Ramos (cell line): Measurements from ENCODE around the gene ADGRB2.

Experiments
- in situ Hi-C: fragments of 300-500 bp; cut with MboI; formaldehyde crosslinking; loops from one replicate; pipeline ENCODE4 v1.14.3; 2022; ENCODE audit warnings: low sequenced_read_pairs; ENCODE audit not compliant: unreplicated experiment

The ADGRB2 gene

DNA sequence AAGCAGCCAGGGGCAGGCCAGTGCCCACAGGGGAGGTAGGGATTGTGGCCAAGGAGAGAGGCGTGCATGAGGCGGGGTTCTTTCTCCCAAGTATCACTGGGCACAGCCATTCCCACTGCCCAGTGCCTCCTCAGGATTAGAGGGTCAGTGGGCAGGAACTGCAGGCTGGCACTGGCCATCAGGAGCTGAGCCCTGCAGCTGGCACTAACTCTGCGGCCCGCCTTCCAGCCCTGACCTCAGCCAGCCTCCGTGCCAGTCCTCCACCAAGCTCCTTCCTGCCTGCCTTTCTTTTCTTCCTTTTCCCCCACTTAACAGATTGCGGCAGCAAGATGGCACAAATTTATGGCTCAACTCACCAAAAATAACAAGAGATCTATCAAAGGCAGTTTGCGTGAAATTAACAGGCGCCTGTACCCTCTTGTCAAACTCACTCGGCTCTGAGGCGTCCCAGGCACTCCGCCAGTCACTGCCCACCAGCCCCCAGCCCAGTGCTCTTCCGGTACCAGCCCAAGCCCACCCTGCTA is 11.1 kb downstream of the ADGRB2 start:
- in situ Hi-C loops: no loop called here

DNA sequence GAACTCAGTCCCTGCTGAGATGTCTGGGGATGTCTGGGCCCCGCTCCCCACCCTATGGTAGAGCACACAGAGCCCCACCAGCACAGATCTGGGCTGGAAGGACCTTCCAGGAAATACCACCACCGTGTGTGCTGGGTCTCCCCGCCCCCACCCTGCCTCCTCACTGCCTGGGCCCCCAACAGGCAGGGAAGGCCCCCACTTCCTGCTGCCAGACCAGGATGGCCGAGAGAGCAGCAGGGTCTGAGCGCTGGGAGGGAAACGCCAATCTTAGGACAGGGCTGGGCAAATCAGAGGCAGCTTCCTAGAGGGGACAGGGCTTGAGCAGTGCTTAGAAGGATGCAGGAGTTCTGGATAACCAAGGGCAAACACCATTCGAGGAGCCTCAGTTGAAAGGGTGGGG is 11.9 kb downstream of the ADGRB2 start:
- in situ Hi-C loops: no loop called here

GRCh38 chr1:31751822-31752241 is 12.3 kb downstream of the ADGRB2 start:
- in situ Hi-C loops: no loop called here

GRCh38 chr1:31750858-31751510 is 13.2 kb downstream of the ADGRB2 start:
- in situ Hi-C loops: no loop called here

GRCh38 chr1:31749785-31750735 is 14.1 kb downstream of the ADGRB2 start:
- in situ Hi-C loops: no loop called here

DNA sequence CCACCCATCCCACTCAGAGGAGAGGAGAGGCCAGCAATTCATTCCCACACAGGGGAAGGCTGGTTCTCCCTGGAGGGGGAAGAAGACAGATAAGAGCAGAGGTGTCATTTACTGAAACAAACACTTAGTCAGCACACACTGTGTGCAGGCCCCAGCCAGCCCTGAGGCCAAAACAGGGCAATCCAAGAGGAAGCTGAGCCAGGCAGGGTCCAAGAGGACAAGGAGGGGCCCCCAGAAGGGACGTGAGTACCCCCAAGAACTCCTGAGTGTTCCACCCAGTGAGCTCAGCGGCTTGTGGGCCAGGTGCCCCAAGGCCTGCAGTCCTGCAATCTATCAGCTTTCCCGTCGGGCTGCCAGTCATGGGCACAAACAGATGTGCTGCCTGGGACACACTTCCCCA is 15.8 kb downstream of the ADGRB2 start:
- in situ Hi-C loops: no loop called here

DNA sequence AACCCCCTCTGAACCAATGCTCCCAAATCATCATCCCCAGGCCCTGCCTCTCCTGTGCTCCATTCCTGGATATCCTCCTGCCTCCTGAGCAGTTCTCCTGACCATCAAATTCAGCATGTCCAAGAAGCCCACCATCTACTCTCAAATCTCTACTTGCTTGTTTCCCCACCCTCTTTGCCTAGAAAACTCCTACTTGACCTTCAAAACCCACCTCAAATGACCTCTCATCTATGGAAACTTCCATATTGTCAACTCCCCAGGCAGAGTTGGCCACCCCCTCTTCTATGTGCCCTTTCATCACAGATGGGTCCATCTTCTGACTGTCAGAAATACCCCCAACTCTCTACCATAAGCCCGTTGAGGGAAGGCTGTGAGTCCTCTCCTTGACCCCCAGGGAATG is 16.8 kb downstream of the ADGRB2 start:
- in situ Hi-C loops: no loop called here

GRCh38 chr1:31746687-31747086 is 17.5 kb downstream of the ADGRB2 start:
- in situ Hi-C loops: no loop called here

- in situ Hi-C loops: no loop called here
These were observed 18.0 kb downstream of the ADGRB2 start for GRCh38 chr1:31745946-31746670.

- in situ Hi-C loops: no loop called here
These were observed 18.8 kb downstream of the ADGRB2 start for GRCh38 chr1:31745096-31745945.

- in situ Hi-C loops: no loop called here
These were observed 19.8 kb downstream of the ADGRB2 start for GRCh38 chr1:31744165-31744888.

DNA sequence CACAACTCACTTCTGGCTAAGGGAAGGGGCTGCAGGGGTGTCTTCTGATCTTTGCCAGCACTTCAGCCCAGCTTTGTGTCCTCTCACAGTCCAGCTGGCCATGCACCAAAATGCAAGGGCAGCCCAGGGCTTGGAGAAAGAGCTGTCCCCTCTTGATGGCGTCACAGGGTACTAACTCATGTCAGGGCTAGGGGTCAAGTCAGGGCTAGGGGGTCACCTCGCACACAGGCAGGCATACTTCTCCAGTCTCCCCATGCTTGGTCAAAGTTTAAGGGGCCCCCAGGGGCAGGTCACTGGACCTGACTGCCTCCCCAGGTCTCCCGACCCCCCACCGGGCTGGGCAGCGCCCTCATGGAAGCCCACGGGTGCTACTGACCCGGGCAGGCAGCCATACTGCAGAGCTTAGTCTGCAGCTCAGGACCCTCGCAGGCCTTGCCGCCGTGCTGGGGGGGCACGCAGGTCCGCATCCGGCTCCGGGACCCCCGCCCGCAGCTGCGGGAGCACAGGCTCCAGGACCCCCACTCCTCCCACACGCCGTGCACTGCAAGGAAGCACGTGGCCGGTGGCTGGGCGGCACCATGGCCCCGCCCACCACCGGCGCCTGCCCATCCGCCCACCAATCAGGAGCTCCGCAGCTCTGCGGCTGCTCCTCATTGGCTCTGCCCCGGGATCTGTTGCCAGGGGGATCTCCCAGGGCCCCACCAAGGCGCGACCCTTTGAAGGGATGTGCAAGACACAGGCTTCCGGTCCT is 21.5 kb downstream of the ADGRB2 start:
- in situ Hi-C loops: no loop called here

GRCh38 chr1:31739346-31739745 is 24.8 kb downstream of the ADGRB2 start:
- in situ Hi-C loops: no loop called here

DNA sequence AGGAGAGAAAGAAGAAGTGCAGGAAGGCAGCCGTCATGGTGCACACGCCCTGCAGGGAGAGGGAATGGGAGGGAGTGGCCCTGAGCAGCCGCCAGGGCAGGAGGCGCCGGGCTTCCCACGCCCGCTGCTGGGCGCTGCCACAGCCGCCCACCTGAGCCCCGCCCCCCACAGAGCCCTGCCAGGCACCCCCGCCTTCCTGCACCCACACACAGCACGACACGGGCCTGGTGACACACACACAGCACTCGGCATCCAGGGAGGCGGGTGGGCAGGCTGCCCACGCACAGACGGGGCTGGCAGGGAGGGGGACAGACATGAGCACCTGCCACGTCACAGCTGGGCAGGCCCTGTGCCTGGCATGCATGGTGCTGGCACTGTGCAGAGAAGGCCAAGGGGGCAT is 27.5 kb downstream of the ADGRB2 start:
- in situ Hi-C loops: no loop called here

DNA sequence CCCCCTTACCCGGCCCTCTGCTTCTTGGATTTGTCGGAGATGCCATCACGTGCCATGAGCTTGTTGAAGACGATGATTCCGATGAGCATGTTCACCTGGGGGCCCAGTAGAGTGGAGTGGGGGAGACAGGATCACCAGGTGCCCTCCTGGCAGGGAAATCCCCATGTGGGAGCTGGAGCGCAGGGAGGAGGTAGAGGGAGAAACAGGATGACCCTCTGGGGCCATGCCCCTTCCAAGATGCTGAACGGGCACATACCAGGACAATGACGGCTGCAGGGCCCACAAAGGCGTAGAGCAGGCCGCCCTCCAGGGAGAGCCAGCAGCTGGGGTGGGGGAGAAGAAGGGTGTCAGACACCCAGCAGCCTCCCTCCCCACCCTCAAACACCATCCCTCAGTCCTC is 28.6 kb downstream of the ADGRB2 start:
- in situ Hi-C loops: no loop called here

DNA sequence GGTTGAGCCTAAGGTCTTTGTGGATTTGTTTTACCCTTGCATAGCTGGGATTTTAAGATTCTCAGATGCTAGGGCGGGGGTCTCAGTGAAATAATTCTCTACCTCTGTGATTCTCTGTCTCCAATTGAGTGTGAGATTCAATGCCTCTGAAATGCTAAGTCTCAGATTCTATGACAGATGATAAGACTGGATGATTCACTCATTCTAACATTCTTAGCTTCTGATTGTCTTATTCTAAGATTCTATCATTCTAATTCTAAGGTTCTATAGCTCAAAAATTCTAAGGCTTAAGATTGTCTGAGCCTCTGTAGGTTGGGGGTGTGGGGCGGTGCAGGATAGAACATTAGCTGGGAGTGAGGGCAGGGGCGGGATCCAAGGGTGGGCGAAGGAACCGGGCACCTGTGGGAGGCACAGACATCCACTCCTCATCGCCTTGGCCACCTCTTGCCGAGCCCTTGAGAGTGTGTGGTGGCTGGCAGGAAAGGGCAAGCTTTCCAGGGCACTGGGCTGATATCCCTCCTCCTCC is 29.5 kb downstream of the ADGRB2 start:
- in situ Hi-C loops: no loop called here

GRCh38 chr1:31733389-31734219 is 30.5 kb downstream of the ADGRB2 start:
- in situ Hi-C loops: no loop called here
